Cardiac fibroblast (primary cell): ENCODE data around the gene TRAPPC2L.

Experiments used
- DNase-seq, 2 donors: peaks; one replicate each; pipeline versions ENCODE4 v3.0.0 to v3.0.0-alpha.2; 2010; ENCODE audit warnings: low read depth in 2 of 2
- H3K4me3 ChIP-seq, 2 donors: replicated peaks in 1 of 2; 1 replicate in 1 of 2; 2 replicates in 1 of 2; pipeline ENCODE4 v1.5.1; 2011; ENCODE audit warnings: low read depth in 2 of 2, low read length in 2 of 2, mild to moderate bottlenecking in 2 of 2, moderate library complexity in 1 of 2
- TF ChIP-seq, protein P1 (sequence below): IDR thresholded peaks from one replicate; pipeline ENCODE4 v1.5.1; 2011; ENCODE audit warnings: low read depth, mild to moderate bottlenecking, low read length, inconsistent platforms

TRAPPC2L gene

DNA sequence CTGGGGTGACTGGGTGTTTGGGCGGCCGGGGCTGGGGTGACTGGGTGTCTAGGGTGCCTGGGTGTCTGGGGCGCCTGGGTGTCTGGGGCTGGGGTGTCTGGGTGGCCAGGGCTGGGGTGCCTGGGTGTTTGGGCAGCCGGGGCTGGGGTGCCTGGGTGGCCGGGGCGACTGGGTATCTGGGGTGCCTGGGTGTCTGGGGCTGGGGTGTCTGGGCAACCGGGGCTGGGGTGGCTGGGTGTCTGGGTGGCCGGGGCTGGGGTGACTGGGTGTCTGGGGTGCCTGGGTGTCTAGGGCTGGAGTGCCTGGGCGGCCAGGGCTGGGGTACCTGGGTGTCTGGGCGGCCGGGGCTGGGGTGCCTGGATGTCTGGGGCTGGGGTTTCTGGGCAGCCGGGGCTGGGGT lies 31.8 kb upstream of the TRAPPC2L start:
- DNase-seq: no peak
- TF ChIP-seq, protein P1, sequence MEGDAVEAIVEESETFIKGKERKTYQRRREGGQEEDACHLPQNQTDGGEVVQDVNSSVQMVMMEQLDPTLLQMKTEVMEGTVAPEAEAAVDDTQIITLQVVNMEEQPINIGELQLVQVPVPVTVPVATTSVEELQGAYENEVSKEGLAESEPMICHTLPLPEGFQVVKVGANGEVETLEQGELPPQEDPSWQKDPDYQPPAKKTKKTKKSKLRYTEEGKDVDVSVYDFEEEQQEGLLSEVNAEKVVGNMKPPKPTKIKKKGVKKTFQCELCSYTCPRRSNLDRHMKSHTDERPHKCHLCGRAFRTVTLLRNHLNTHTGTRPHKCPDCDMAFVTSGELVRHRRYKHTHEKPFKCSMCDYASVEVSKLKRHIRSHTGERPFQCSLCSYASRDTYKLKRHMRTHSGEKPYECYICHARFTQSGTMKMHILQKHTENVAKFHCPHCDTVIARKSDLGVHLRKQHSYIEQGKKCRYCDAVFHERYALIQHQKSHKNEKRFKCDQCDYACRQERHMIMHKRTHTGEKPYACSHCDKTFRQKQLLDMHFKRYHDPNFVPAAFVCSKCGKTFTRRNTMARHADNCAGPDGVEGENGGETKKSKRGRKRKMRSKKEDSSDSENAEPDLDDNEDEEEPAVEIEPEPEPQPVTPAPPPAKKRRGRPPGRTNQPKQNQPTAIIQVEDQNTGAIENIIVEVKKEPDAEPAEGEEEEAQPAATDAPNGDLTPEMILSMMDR: no peak

GRCh38 chr16:88826070-88826840 lies 30.7 kb upstream of the TRAPPC2L start:
- DNase-seq: no peak
- no peak overlapping the region for H3K4me3 ChIP-seq
- TF ChIP-seq, protein P1: no peak

More for the DNA sequence above, 31.8 kb upstream of the TRAPPC2L start:
- H3K4me3 ChIP-seq: no peak overlapping the region

GRCh38 chr16:88827727-88828126 lies 29.2 kb upstream of the TRAPPC2L start:
- H3K4me3 ChIP-seq: no peak overlapping the region
- no peak for DNase-seq
- TF ChIP-seq, protein P1: no peak

DNA sequence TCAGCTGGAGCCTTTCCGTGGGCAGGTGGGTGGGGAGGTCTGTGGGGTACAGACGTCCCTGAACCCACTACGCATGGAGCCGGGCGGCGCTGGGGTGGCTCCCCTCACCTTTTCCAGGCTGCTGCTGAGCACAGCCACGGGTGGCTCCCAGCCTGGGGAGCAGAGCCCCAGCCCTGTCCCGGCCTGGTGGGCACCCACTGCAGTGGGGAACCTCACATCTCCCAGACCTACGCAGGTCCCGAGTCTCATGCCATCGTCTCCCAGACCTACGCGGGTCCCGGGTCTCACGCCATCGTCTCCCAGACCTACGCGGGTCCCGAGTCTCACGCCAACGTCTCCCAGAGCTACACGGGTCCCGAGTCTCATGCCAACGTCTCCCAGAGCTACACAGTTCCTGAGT lies 28.2 kb upstream of the TRAPPC2L start:
- no peak for DNase-seq
- H3K4me3 ChIP-seq: no peak overlapping the region
- TF ChIP-seq, protein P1: no peak

GRCh38 chr16:88830258-88830657 lies 26.7 kb upstream of the TRAPPC2L start:
- TF ChIP-seq, protein P1: no peak
- H3K4me3 ChIP-seq: no peak overlapping the region

GRCh38 chr16:88830783-88831182 lies 26.1 kb upstream of the TRAPPC2L start:
- no peak for DNase-seq
- TF ChIP-seq, protein P1: no peak
- H3K4me3 ChIP-seq: no peak overlapping the region

More at GRCh38 chr16:88830258-88830657, 26.7 kb upstream of the TRAPPC2L start:
- peak in 1 of 2 donors; percentile 18 for DNase-seq
